CD4-positive, alpha-beta T cell treated with Interleukin-1 beta for 1 hour (primary cell): Measurements from ENCODE around the gene ZNF451.
A peak's percentile ranks its signal among the peaks of the same experiment; 100 is the strongest.

Experiments
- DNase-seq, 2 donors: peaks; one replicate each; pipeline ENCODE4 v3.0.0-alpha.2; 2020 to 2022

Gene ZNF451

DNA sequence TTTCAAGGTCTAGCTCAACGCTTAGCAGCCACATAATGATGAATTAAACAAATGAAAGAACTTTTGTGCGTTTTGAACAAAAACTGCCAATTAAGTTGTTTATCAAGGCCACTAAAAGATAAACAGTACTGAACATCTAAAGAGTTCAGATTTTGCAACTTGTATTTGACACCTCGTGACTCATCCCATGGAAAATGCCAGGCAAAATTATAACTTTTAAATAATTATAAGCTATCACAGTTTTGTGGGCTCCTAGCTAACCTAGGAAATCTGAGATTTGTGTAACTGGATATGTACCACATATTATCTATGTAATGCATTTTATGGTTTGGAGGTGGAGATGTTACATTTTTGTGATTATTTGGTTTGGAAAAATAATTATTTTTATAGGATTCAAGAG lies 72.5 kb downstream of the ZNF451 start:
- no peak for DNase-seq

DNA sequence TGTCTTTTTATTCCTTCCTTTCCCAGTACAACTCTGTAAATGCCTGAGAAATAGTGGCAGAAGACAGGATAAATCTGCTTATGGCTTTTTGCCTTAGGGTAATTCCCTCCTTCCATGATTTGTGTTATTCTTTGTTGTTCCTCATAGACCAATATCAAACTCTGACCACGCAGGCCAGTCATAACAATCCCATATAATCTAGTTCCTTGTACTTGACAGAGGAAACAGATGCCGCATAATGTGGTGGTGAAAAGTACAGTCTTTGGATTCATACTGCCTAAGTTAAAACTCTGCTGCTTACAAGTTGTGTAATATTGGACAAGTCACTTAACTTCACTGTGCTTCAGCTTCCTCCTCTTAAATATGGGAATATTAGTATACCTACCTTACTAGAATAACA lies 74.0 kb downstream of the ZNF451 start:
- DNase-seq, result no peak

DNA sequence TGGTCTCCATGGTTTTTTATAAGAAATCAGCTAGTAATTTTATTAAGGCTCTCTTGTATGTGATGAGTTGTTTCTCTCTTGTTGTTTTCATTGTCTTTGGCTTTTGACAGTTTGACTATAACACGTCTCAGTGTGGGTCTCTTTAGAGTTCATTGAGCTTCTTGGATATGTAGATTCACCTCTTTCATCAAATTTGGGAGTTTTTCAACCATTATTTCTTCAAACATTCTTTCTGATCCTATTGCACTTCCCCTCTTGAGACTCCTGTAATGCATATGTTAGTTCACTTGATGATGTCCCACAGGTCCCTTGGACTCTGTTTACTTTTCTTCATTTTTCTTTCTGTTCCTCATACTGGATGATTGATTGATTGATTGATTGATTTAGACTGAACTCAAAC lies 75.1 kb downstream of the ZNF451 start:
- no peak for DNase-seq

DNA sequence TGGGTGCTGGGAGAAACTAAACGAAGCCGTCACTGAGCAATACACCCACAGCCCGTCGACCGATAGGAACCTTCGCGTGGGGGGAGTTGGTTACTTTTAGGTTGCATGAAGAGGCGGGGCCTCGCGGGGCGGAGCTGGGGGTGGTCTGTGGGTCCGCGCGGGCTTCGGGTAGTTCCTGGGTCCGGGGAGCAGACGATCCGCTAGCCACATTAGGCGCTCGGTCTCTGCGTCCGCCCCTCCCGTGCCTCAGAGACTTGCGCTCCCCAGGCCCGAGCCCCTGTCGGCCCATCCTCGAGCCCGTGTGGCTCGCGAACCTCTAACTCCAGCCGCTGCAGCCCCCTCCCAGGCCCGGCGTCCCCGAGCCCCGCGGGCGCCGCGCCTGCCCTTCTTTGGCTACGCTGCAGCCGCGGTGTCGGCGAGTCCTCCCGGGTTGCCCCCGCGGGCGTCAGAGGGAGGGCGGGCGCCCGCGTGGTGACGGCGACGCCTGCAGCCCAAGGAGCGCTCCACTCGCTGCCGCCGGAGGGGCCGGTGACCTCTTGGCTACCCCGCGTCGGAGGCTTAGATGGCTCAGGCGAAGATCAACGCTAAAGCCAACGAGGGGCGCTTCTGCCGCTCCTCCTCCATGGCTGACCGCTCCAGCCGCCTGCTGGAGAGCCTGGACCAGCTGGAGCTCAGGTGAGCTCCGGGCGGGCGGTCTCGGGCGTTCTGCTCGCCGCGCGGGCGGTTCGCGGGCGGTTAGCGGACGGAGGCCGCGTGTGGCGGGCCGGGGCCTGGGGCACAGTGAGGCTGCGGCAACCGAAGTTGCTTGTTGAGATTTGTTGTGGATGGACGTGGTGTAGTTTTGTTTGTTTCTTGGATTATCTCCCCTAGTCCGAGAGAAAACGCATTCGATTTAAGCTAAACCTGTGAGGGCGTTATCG lies 82.4 kb downstream of the ZNF451 start, which contains the start of gene BAG2:
Gene BAG2, plus strand, starts transcription at position 191 of the 920 bp plus-strand sequence. Its CDS starts 372 bp downstream, at position 563.
- DNase-seq, result peak; percentile 88 to 89

DNA sequence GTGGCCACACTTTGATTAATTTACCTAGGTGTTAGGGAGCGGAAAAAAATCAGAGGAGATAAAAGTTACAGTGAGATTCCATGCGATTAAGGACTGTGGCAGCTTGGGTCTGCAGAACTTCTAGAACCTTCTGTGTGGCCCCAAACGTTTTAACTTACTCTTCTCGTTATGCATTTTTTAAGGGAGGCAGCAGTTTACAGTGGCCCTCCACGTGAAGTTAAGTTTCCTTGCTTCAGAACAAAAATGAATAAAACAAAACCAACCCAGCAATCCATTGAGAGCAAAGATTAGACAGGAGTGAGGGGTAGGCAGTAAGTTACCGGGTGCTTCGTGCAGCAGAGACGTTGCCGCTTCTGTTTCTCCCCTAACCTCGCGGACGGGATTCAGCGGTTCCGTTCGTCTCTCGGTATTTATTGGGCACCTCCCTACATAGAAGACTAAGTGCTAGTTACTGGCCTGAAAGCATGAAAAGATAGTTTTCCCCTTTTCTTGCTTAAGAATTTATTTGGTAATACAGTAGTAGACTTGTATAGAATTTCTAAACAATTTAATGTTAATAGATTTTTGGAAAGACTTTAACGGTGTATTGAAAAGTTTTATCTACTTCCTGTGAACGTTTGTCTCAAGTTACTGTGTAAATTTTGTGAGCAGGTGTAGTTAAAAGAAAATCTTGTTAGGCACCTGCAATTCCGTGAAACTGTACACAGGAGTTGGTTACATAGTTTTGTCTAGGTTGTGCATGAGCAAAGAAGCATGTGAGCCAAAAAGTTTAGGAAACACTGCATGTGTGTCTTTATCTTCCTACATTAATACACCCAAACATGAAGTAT lies 83.3 kb downstream of the ZNF451 start:
- peak; percentile 5 to 17 for DNase-seq

DNA sequence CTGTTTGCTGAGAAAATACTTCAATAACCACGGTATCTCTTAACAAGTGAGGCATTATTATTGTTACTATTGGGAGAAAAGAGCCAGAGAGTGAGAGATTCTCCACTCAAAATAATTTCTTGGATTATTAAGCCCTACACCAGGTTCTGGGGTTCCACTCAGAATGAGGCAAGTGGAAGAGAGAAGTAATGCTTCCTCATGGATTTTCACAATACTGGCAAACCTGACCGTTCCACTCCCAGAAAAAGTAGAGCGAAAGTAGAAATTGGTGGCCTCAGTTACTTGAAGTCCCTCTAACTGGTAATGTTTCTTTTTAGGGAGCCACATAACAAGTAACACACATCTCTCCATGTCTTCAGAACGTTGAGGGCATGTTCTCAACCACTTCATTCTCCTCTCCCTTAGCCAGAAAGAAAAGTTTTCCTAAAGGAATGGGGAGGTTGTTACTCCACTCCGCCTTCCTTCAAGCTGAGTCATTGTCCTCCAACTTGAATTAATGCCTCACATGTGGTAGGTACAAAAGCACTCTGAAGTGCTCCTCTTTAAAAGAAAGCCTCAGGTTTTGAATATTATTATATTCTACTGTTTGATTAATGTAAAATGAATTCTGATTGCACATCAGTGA lies 84.0 kb downstream of the ZNF451 start:
- DNase-seq, result no peak

DNA sequence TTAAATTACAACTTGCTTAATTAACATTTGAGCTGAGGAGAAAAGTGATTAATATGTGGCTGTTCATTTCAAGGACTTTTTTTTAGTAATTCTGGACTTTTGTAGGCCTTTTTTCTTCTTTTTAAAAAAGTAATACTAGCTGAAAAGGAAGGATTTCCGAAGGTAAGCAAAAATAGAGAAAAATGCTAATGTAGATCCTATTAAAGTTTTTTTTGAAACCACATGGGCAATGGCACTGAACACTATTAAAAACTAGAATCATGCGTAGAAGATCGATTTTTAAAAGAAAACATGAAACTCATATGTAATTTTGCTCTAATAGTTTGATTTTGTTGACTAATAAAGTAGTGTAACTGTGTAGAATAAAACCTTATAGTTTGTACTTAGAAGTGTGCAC lies 84.5 kb downstream of the ZNF451 start:
- DNase-seq, result no peak

DNA sequence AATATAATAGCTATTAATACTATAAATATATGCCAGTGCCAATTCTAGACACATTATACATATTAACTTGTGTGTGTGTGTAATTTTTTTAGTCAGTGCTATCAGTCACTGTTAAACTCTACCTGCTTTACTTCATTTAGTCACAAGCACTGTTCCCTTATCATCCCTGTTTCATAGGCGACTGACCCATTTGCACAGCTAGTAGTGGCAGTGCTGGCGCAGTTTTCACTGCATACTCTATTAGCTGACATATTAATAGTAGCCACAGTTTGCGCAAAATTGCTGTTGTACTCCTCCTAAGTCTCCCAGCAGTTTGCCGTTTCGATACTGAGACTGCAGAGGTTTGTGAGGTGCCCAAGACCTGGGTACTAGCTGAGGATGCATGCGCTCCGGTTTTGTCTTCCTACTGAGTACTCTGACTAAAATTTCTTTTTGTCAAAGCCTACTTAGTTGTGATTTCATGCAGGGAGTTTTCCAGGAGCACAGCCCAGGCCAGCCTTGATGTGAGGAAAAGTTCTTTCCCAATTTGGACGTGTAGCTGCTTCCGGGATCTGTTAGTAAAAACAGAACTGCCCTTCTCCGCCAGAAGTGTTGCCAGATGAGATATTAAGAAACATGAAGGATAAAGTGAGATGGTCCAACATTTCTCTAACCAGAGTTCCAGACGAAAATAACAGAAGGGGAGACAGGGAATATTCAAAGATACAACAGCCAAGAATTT lies 87.7 kb downstream of the ZNF451 start:
- no peak for DNase-seq

DNA sequence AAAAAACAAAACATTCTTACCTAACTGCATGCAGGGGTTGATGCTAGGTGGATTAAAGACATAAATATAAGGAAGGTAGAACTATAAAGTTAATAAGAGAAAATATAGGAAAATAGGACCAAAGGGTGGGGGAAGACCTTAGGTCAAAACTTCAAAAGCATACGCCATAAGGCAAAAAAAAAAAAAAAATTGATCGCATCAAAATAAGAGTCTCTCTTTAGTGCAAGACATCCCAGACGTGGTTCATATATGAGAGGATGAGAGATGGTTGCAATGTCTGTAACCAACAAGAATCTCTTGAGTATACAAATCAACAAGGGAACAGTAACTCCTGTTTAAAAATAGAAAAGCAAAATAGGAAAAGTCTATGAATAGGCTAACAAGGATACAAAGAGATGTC lies 90.6 kb downstream of the ZNF451 start:
- DNase-seq, result no peak

DNA sequence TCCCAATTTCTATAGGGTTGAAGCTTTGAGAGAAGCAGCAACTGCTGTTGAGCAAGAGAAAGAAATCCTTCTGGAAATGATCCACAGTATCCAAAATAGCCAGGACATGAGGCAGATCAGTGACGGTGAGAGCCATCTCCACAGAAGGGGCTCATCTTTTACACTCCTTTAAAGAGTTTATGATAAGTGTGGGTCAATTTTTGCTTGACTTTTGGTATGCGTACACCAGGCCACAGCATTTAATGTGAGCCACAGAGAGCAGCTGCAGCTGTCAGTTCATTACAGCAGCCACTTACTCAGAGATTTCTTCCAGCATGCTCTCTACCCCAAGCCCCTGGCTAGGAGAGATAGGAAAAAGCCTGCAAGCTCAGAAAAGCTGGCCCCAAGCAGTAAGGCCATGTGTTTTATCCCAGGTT lies 92.0 kb downstream of the ZNF451 start:
- DNase-seq, result no peak

DNA sequence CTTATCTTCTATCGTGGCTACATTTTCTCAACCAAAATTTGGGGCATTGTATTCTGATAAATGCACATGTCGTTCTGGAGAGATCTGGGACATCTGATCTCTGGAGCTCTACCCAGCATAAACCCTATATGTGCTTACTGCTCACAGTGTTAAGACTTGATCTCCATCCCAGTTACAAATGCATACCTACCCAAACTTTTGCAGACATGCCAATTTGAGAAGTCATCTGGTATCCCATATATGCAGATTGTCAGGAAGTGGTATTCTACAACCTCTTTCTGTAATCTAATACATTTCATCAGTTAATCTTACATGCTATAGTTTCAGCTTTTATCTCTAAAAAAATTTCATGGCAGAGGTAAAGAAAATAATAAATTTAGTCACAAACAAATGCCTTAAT lies 93.3 kb downstream of the ZNF451 start:
- no peak for DNase-seq

DNA sequence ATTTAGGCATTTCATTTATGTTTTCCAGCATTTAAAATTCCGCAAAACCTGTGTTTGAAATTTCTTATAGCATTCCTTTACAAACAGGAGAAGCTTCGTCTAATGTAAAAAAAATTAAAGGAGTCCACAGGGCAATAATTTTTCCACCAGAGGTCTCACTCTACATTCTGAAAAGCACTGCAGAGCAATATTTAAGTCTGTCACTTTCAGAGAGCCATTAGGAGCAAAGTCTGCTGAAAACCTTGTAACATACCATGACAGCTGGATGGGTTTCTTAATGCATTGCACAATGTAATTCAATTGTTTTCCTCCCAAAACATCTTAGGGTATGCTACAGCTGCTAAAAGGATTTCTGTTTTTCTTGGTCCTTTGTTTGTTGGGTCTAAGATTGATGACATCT lies 100.2 kb downstream of the ZNF451 start:
- no peak for DNase-seq

DNA sequence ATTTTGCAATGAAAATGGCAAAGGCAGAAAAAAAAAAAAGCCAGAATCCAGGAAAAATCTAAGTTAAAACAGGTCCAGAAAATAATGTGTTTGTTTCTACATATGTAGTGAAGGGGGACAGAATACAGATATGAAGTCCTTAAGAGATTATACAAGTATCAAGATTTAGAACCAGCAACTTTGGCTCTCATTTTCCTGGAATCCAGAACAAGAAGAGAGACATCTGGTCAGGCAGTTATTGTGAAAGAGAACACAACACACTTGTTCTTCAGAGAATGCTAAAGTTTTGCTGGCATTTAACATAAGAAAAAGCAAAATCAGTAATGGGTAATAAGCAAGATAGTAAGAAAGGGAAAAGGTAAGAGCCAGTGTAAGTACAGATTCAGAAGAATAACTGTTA lies 103.2 kb downstream of the ZNF451 start:
- no peak for DNase-seq

DNA sequence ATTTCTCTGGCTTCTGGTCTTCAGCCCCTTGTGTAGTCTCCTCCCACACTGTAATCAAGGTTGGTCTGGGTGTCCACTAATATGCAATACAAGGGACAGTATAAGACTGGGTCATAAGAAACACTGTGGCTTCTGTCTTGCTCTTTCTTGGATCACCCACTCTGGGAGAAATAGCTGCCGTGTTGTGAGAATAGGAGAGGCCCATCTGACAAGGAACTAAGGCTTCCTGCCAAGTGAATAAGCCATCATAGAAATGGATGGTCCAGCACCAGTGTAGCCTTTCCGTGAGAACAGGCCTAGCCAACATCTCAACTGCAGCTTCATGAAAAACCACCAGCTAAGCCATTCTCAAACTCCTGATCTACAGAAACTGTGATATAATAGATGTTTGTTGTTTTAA lies 105.5 kb downstream of the ZNF451 start:
- no peak for DNase-seq

DNA sequence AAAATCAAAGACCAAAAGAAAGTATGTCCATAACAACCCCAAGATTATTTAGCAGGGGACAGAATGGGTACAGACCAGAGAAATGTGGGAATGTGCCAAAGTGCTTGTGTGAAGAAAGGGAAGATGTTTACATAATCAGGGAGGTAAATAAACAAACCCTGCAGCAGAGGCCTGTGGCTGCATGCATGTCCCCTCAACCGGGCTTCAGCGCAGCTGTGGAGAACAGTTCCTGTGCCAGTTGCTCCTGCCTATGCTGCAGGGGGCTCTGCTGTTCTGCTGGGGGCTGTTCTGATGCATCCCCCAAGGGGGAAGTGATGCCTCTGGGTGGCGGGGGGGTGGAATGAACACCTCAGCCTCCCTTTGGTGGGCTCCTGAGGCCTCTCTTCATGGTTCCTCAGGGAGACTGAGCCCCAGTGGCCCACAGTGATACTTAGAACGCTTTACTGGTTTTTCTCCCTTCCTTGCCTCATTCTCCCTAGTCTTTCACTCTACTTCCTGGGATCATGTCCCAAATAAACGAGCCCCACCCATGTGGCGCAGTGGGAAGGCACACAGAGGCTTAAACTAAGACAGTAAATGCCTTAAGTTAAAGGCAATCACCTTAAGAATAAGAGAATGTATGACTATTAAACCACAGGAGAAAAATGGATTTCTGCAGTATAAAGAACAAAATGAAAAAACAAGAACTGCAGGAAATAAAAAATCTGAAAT lies 109.1 kb downstream of the ZNF451 start:
- DNase-seq, result no peak

DNA sequence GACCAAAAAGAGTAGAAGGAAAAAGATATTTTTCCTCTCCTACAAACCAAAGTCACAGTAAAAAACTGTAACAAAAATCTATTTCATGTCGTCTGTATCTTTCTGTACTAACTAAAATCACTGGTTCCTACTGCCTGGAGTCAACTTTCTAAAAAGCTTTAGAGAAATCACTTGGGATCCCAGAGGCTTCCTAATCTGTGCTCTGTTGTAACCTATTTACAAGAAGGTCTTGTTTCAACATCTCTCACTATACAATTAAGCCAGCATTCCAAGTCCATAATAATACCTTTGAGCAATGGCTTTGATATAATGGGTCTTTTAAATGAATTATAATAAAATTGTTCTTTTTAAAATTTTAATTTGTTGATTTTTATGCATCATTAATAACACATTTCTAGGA lies 111.7 kb downstream of the ZNF451 start:
- DNase-seq, result no peak

DNA sequence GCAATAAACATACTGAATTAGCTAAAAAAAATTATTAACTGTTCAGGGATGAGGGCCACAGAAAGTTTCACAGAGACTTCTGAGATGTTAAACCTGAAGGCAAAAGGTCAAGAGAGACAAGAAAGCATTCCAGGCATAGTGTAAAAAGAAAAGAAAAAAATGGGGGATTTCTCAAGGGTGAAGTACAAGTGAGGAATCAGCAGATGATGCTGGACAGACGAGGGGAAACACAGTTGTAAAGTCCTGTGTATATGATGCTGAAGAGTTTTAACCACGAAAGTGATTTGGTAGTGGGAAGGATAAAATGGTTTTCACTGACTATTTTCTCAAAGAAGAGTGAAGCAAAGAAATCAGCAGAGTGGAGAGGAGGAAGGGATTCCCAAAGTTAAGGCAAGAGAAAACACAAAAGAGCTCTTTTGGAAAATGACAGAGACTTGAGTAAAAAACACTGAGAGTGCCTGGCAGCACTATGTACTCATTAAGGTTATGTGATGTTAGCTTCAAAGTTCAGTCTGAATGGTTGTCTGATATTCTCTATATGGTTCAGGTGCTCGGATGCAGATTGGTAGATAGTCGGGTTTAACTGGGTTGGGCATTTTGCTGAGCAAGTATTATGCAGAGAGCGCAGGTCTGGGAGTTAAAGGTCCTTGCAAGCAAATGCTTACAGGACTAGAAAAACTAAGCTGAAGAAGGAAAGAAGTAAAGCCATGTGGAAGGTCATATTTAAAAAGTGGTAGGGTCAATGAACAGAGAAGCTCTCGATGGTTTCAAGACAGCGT lies 115.8 kb downstream of the ZNF451 start:
- DNase-seq, result no peak

DNA sequence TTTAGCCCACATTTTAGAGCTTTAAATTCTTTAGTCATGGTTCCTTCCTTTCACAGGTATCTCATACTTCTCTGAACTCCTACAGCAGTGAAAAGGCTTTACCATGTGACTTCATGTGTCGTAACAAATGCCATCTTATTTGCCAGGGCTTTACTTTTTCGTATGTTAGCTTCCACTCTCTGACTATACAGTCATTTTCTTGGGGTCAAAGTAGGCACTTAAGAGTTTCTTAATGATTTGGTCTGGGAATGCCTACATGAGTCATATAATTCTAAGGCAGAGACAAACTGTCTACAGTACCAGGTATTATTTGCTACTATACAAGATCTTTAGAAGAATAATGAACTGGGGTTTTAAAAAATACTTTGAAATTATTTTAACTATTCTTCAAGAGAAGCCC lies 117.2 kb downstream of the ZNF451 start:
- DNase-seq, result no peak

DNA sequence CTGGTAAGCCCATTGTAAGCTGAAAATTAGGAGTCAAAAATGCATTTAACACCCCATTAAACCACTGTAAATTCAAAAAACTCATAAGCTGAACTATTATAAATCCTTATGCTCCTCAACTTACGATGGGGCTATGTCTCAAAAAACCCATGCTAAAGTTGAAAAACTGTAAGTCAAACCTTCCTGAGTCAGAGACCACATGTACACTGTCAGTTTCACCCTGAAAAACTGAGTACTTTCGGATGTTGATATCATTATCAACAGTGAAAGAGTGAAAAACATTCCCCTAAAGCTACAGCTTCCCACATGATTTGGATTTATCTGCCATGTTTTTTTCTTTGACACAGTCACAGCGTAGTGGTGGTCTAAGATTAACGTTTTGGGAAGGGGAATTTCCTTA lies 117.9 kb downstream of the ZNF451 start:
- DNase-seq, result no peak

DNA sequence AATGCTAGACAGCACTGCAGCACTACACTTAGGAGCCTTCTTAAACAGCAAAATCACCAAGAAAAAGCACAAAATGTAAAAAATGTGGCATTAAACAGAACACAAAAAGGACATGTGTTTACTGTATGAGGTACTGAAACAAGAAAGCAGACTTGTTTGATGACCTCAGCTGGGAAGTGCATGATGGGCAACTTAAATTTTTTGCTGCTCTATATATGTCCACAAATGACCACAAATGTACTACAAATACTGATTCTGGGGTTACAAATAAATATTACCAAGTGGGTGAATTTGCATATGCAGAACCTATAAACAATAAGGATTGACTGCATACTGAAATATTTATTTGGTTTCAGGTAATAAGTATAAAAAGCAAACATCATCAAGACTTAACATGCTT lies 119.0 kb downstream of the ZNF451 start:
- DNase-seq, result no peak

DNA sequence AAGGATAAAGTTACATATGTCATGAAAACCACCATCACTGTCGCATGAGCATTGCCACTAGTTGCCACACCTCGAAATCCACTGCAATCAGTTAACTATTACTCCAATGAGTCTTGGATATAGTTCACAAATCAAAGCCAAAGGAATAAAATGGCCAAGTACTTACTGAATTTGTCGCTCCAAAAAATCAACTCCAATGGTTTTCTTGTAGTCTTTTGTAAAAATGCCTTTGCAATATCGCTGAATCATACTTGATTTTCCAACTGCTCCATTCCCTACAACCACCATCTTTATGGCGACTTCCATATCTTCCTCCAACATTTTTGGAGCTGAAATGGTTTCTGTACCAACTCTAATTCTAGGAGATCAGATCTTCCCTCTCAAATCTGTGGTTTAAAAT lies 120.1 kb downstream of the ZNF451 start:
- no peak for DNase-seq
